ENCODE data around the gene LAMC2. TPM values are rescaled to one million over a fixed set of nuclear protein-coding genes. Genes with fewer than 3 reads are reported as not detected.

LAMC2 gene
- total and polyA plus RNA-seq, 2 of the 8 experiments (the other 6 are each of a cell fraction or from before 2014, with no cell fraction given): 4.6 to 12.9 TPM

- TF ChIP-seq SUZ12 (IDR thresholded peaks at IDR 0.05; ENCODE audit: low read length): no peak
- no peak for TF ChIP-seq SP1 (IDR thresholded peaks at IDR 0.05; ENCODE audit: low read depth, low read length)
- no peak for TF ChIP-seq CREB1 (IDR thresholded peaks at IDR 0.05)
- TF ChIP-seq TEAD4 (IDR thresholded peaks at IDR 0.05; ENCODE audit: low read depth, low read length): no peak
- TF ChIP-seq EZH2 (IDR thresholded peaks at IDR 0.05; ENCODE audit: low read depth, low read length, severe bottlenecking): no peak
- TF ChIP-seq BRCA1 (IDR thresholded peaks at IDR 0.05; ENCODE audit: low read depth, low read length): no peak
- TF ChIP-seq EP300 (IDR thresholded peaks at IDR 0.05; ENCODE audit: borderline replicate concordance in 1 of 2, low read depth in 2 of 2, low read length in 2 of 2): no peak
- no peak for TF ChIP-seq KDM5A (IDR thresholded peaks at IDR 0.05; ENCODE audit: low read length)
- no peak for TF ChIP-seq JUN (IDR thresholded peaks at IDR 0.05; ENCODE audit: low read depth, low read length)
- no peak for TF ChIP-seq CHD2 (IDR thresholded peaks at IDR 0.05; ENCODE audit: low read length)
- no peak for TF ChIP-seq SAP30 (IDR thresholded peaks at IDR 0.05; ENCODE audit: insufficient read depth, insufficient replicate concordance, low read length)
Observed at GRCh38 chr1:183274836-183275235, 88.8 kb downstream of the LAMC2 start (continued).
